HG03196 (cell line): Measurements from ENCODE around the gene ATP2B2.
"Not testable (repeated sequence)": the region's sequence is repeated elsewhere in the genome, so short reads cannot be mapped to it uniquely, and the experiment has no call there.

Source experiments
- ATAC-seq: cut with Tn5 transposase; IDR thresholded peaks from one replicate; pipeline ENCODE4 v1.9.1; 2021; ENCODE audit not compliant: unreplicated experiment

The ATP2B2 gene

GRCh38 chr3:10505050-10505790 is at the start of gene ATP2B2:
Gene ATP2B2, minus strand, starts transcription at chr3:10505586. Its CDS starts 56,043 bp downstream, at chr3:10449543.
- no peak for ATAC-seq

- ATAC-seq = no peak
Measured at GRCh38 chr3:10554746-10555145, 49.4 kb upstream of the ATP2B2 start.

GRCh38 chr3:10554236-10554611 is 48.8 kb upstream of the ATP2B2 start:
- no peak for ATAC-seq

GRCh38 chr3:10553591-10554235 is 48.3 kb upstream of the ATP2B2 start:
- ATAC-seq = no peak

GRCh38 chr3:10552631-10552943 is 47.2 kb upstream of the ATP2B2 start:
- ATAC-seq = no peak

- no peak for ATAC-seq
Measured at GRCh38 chr3:10551821-10552630, 46.6 kb upstream of the ATP2B2 start.

- no peak for ATAC-seq
Measured at GRCh38 chr3:10551139-10551538, 45.8 kb upstream of the ATP2B2 start.

- ATAC-seq = no peak
Measured at GRCh38 chr3:10550705-10551104, 45.3 kb upstream of the ATP2B2 start.

GRCh38 chr3:10549617-10550230 is 44.3 kb upstream of the ATP2B2 start:
- no peak for ATAC-seq

- ATAC-seq = no peak
Measured at GRCh38 chr3:10548992-10549391, 43.6 kb upstream of the ATP2B2 start.

GRCh38 chr3:10547841-10548783 is 42.7 kb upstream of the ATP2B2 start:
- no peak for ATAC-seq

GRCh38 chr3:10547413-10547812 is 42.0 kb upstream of the ATP2B2 start:
- ATAC-seq = no peak

GRCh38 chr3:10546820-10547263 is 41.5 kb upstream of the ATP2B2 start:
- ATAC-seq = no peak

- ATAC-seq = no peak
Measured at GRCh38 chr3:10546181-10546624, 40.8 kb upstream of the ATP2B2 start.

- no peak for ATAC-seq
Measured at GRCh38 chr3:10542518-10542917, 37.1 kb upstream of the ATP2B2 start.

GRCh38 chr3:10540347-10540746 is 35.0 kb upstream of the ATP2B2 start:
- not testable (repeated sequence) for ATAC-seq

- ATAC-seq = no peak
Measured at GRCh38 chr3:10534066-10534465, 28.7 kb upstream of the ATP2B2 start.

- no peak for ATAC-seq
Measured at GRCh38 chr3:10533737-10534023, 28.3 kb upstream of the ATP2B2 start.

GRCh38 chr3:10532939-10533736 is 27.8 kb upstream of the ATP2B2 start:
- ATAC-seq = no peak

- no peak for ATAC-seq
Measured at GRCh38 chr3:10531031-10531430, 25.6 kb upstream of the ATP2B2 start.
